Measurements from ENCODE around the gene AKR7A3.

DNA sequence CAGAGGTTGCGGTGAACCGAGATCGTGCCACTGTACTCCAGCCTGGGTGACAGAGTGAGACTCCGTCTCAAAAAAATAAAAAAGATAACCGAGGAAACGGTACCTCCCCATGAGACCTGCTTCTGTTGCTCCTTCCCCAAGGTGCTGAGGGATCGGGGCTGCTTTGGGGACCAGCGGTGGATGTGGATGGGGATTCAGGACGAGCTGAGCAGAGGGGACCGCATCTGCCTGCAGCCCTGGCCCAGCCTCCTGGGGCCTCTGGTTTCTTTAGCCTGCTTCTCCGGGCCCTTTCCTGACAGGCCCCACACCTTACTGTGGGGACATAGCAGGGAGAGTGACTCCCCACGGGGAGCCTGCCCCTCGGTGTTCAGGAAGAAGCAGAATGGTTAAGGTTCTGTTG is 40.6 kb upstream of the AKR7A3 start:
- TF ChIP-seq POLR2A (IDR thresholded peaks at IDR 0.05; ENCODE audit: low read depth, low read length) (no peak), TAF1 (IDR thresholded peaks at IDR 0.05; ENCODE audit: borderline replicate concordance, low read depth, low read length) (no peak), POLR2AphosphoS5 (IDR thresholded peaks at IDR 0.05; ENCODE audit: low read depth, low read length) (no peak)
